Panc1 (cell line): ENCODE results near the gene CBX2. TPM values are rescaled to one million over a fixed set of nuclear protein-coding genes. Genes with fewer than 3 reads are reported as not detected.

Experiments used
- ATAC-seq: fragments of 200-7000 bp; cut with Tn5 transposase; 2 replicates; pipeline ENCODE4 v1.9.1; 2020; ENCODE audit warnings: mild to moderate bottlenecking, moderate library complexity
- BruUV-seq: library from RNA; stranded (reverse); fragments of 400-500 nt; replicated peaks from 2 replicates; lab custom pipeline; 2021; lab: Mats Ljungman, UMichigan
- CTCF ChIA-PET: fragments of 300-600 bp; sonication (Branson Sonifier 250); formaldehyde crosslinking; loops from one replicate; lab custom pipeline; 2022; ENCODE audit warnings: antibody characterized with exemption; lab: Charles Lee
- POLR2A ChIA-PET: fragments of 300-600 bp; sonication (Branson Sonifier 250); formaldehyde crosslinking; loops from one replicate; lab custom pipeline; 2022; ENCODE audit warnings: antibody characterized with exemption; lab: Charles Lee
- DNase-seq: peaks from one replicate; pipeline ENCODE4 v3.0.0-alpha.2; 2010; ENCODE audit warnings: low read depth, low spot score
- H3K27ac ChIP-seq: 2 replicates; pipeline ENCODE4 v1.5.1; 2011; ENCODE audit warnings: mild to moderate bottlenecking, low read length, inconsistent platforms
- H3K27me3 ChIP-seq: fragments of 200-500 bp; sonication (Bioruptor generic); 2 replicates; pipeline ENCODE4 v1.6.0; 2014; ENCODE audit warnings: low read length, inconsistent platforms; ENCODE audit not compliant: control insufficient read depth, insufficient read depth
- H3K36me3 ChIP-seq: fragments of 200-500 bp; sonication (Bioruptor generic); 2 replicates; pipeline ENCODE4 v1.5.1; 2014; ENCODE audit warnings: inconsistent platforms, mild to moderate bottlenecking, low read length, moderate library complexity; ENCODE audit not compliant: control insufficient read depth, insufficient read depth
- H3K4me1 ChIP-seq: 2 replicates; pipeline ENCODE4 v1.5.1; 2011; ENCODE audit warnings: inconsistent platforms, mild to moderate bottlenecking, low read length, moderate library complexity; ENCODE audit not compliant: control insufficient read depth, insufficient read depth
- H3K4me3 ChIP-seq, 2 experiments: 2 replicates each; pipeline ENCODE4 v1.5.1; 2011 to 2012; ENCODE audit warnings: low read depth in 2 of 2, low read length in 2 of 2, mild to moderate bottlenecking in 2 of 2, inconsistent platforms in 1 of 2, moderate library complexity in 1 of 2
- H3K9me3 ChIP-seq: fragments of 200-500 bp; sonication (Bioruptor generic); 2 replicates; pipeline ENCODE4 v1.5.1; 2014; ENCODE audit warnings: low read depth, mild to moderate bottlenecking, inconsistent platforms, low read length, moderate library complexity; ENCODE audit not compliant: control insufficient read depth, insufficient read depth
- CTCF ChIP-seq: fragments of 450-650 bp; IDR thresholded peaks from 2 replicates; pipeline ENCODE4 v1.5.1; 2017; ENCODE audit warnings: mild to moderate bottlenecking
- POLR2AphosphoS5 ChIP-seq: IDR thresholded peaks from 2 replicates; pipeline ENCODE4 v1.6.1; 2012; ENCODE audit warnings: mild to moderate bottlenecking, low read depth, low read length, moderate library complexity
- REST ChIP-seq, 2 experiments: IDR thresholded peaks; 2 replicates each; pipeline ENCODE4 v1.6.1; 2011 to 2012; ENCODE audit warnings: low read depth in 2 of 2, control low read depth in 1 of 2, low read length in 1 of 2, mild to moderate bottlenecking in 1 of 2, moderate library complexity in 1 of 2; ENCODE audit not compliant: insufficient read depth in 1 of 2
- SIN3A ChIP-seq: IDR thresholded peaks from 2 replicates; pipeline ENCODE4 v1.6.1; 2012; ENCODE audit warnings: low read depth, mild to moderate bottlenecking, low read length, moderate library complexity, borderline replicate concordance; ENCODE audit not compliant: insufficient read depth
- TCF7L2 ChIP-seq: IDR thresholded peaks from 2 replicates; pipeline ENCODE4 v1.6.1; 2011; ENCODE audit warnings: mild to moderate bottlenecking, low read depth, low read length, inconsistent platforms
- in situ Hi-C: cut with HindIII; loops from 2 replicates; pipeline ENCODE4 v1.10.0; 2016; ENCODE audit warnings: low sequenced_read_pairs, low pct_unique_long_range_greater_than_20kb
- intact Hi-C: fragments of 100-400 bp; cut with micrococcal nuclease; formaldehyde crosslinking; loops from one replicate; pipeline ENCODE4 v1.10.0; 2022; ENCODE audit not compliant: unreplicated experiment
- total RNA-seq: library from RNA; stranded (reverse); gene quantifications from one replicate; pipeline ENCODE4 v1.2.1, GENCODE V29; 2021; ENCODE audit not compliant: unreplicated experiment

CBX2 gene
- total RNA-seq, 1 experiment from 2014 or later: 9.0 TPM

- Histone ChIP-seq H3K36me3 (no peaks in the 10 kb centered on the region), H3K4me3 (no peak overlapping the region), H3K27me3 (no peaks in the 10 kb centered on the region), H3K9me3 (no peaks in the 10 kb centered on the region), H3K4me1 (peaks cover 6% of the 10 kb centered on the region; the same call in 1 of the 2 replicates), H3K27ac (no peak overlapping the region)
- ATAC-seq: no peak
- intact Hi-C loops: no loop called here
- in situ Hi-C loops: no loop called here
- DNase-seq: no peak
- ChIA-PET POLR2A (no interaction called here), CTCF (no interaction called here)
- TF ChIP-seq SIN3A (no peak), REST (IDR thresholded peaks at IDR 0.05; ENCODE audit: insufficient read depth in 1 of 2, low read depth in 2 of 2, low read length in 1 of 2) (no peak), POLR2AphosphoS5 (no peak), TCF7L2 (no peak), CTCF (no peak)
- BruUV-seq: no TSS peak
Observed at GRCh38 chr17:79732254-79732653, 45.7 kb upstream of the CBX2 start.

- TF ChIP-seq TCF7L2: no peak
- no peak for TF ChIP-seq CTCF
- no peak for TF ChIP-seq REST (IDR thresholded peaks at IDR 0.05; ENCODE audit: insufficient read depth in 1 of 2, low read depth in 2 of 2, low read length in 1 of 2)
- no peak for TF ChIP-seq SIN3A
- POLR2A ChIA-PET: no interaction called here
- Histone ChIP-seq H3K36me3 (no peaks in the 10 kb centered on the region), H3K9me3 (no peaks in the 10 kb centered on the region), H3K27ac (peak overlapping the region; percentile 31; the same call in 1 of the 2 replicates), H3K4me3 (no peak overlapping the region), H3K4me1 (peaks cover 6% of the 10 kb centered on the region; the same call in 1 of the 2 replicates), H3K27me3 (no peaks in the 10 kb centered on the region)
- ATAC-seq: no peak
- no peak for DNase-seq
- in situ Hi-C loops: no loop called here
- BruUV-seq: no TSS peak
- CTCF ChIA-PET: interaction anchor here (0.6 kb wide), 1 partner anchor 44 kb away, joined by 6 read pairs; no protein-coding TSS in a partner anchor
- intact Hi-C loops: no loop called here
Observed at GRCh38 chr17:79732804-79733691, 44.9 kb upstream of the CBX2 start.
